GM18505 (cell line): ENCODE results near the gene PEBP1.
"Not testable (repeated sequence)": the region's sequence is repeated elsewhere in the genome, so short reads cannot be mapped to it uniquely, and the experiment has no call there.

Experiments
- ATAC-seq: cut with Tn5 transposase; IDR thresholded peaks from one replicate; pipeline ENCODE4 v1.9.1; 2021; ENCODE audit not compliant: unreplicated experiment
- POLR2A ChIP-seq: IDR thresholded peaks from 4 replicates; pipeline ENCODE4 v1.6.1; 2011; ENCODE audit warnings: borderline replicate concordance; ENCODE audit not compliant: insufficient read depth, insufficient read length; ENCODE audit errors: extremely low read depth

PEBP1 gene

DNA sequence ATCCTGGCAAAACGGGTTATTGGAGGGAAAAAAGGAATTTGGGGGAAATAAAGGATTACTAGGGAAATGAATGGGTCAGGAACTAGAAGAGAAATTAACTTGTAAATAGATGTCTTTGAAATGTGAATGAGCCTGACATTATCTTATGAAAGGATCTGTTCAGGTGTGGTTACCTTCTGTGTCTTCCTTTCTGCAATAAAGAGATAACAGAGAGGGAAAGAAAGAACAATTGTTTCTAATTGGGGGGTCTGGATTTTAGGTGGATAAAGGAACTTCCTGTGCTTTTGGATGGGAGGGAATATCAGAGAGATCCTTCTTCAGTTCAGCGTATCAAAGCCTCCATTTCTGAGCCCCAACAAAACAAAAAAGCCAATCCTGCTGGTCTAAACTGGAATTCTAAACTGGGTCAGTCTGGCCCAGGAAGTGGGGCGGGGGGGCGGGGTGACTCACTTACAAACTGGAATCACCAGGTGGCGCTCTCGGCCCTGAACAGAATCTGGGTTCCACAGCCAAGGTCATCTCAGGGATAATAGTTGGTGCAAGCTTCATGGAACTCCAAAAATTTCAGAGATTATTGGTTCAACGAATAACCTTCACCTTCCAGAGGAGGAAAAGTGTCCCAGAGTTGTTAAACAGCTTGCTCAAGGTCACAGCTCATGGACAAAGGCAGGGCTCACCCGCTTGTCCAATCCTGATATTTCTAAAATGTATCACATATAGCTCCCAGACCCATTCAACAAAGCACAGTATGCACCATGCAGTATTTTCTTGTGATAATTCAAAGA lies 15.2 kb upstream of the PEBP1 start:
- ATAC-seq: no peak
- TF ChIP-seq POLR2A: no peak

DNA sequence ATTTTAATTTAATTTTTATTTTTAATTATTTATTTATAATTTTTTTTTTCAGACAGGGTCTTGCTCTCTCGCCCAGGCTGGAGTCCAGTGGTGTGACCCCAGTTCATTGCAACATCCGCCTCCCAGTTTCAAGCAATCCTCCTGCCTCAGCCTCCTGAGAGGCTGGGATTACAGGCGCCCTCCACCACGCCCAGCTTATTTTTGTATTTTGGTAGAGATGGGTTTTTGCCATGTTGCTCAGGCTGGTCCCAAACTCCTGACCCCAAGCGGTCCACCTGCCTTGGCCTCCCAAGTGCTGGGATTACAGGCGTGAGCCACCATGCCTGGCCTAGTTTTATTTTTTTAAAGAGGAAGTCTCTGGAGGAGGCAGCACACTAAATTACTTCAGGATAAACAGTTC lies 13.7 kb upstream of the PEBP1 start:
- no peak for TF ChIP-seq POLR2A
- no peak for ATAC-seq

DNA sequence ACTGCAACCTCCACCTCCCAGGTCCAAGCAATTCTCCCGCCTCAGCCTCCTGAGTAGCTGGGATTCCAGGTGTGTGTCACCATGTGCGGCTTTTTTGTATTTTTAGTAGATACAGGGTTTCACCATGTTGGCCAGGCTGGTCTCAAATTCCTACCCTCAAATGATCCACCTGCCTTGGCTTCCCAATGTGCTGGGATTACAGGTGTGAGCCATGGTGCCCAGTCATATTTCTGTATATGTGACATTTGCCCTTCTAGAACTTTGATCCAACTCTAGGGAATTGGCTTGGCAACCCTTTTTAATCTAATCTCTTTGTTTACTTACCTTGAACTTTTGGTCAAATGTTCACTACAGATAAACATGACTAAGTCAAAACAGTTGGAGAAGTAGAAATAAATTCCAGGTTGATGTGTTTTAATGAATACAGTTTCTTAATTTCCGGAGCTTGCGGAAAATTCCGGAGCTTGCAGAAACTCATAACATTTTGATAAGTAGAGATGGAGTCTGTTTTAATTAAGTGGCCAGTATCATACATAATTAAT lies 11.5 kb upstream of the PEBP1 start:
- no peak for ATAC-seq
- TF ChIP-seq POLR2A: no peak

DNA sequence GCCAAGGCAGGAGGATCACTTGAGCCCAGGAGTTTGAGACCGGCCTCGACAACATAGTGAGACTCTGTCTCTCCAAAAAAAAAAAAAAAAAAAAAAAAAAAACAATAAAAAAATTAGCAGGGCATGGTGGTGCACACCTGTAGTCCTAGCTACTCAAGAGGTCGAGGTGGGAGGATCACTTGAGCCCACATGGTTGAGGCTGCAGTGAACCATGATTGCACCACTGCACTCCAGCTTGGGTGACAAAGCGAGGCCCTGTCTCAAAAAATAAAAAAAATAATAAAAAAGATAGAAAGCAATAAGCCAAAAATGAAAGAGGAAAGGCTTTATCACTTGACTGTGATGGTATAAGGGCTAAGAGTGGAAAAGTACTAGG lies 10.2 kb upstream of the PEBP1 start:
- no peak for ATAC-seq
- no peak for TF ChIP-seq POLR2A

DNA sequence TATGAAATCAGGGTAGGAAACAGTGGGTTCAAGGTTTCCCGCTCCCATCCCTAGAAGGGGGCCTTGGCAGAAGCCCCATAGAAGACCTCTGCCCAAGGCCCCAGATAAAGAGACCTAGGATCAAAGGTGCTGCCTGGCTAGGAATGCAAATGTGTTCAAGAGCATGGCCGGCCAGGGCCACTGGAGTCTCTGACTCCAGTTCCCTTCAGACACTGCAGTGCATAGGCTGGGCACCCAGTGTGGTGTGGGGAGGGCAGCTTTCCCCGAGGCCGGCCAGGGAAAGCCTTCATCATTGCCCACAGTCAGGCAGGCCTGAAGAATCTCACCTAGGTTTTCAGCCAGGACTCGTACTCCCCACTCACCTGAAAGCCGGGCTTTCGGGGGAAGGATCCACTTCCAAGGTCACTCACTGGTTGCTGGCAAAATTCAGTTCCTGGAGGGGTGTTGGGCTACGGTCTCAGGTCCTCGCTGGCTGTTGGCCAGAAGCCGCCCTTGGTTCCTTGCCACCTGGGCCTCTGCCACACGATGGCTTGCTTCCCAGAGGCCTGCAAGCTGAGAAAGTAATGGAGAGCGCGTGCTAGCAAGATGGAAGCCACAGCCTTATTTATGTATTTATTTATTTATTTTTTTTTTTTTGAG lies 9.7 kb upstream of the PEBP1 start:
- TF ChIP-seq POLR2A: no peak
- ATAC-seq: no peak

DNA sequence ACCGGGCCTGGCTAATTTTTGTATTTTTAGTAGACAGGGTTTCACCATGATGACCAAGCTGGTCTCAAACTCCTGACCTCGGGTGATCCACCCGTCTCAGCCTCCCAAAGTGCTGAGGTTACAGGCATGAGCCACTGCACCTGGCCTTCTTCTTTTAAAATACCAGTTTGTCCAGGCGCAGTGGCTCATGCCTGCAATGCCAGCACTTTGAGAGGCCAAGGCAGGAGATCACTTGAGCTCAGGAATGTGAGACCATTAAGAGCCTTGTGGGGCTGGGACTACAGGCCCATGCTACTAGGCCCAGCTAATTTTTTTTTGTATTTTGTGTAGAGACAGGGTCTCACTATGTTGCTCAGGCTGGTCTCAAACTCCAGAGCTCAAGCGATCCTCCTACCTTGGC lies 8.1 kb upstream of the PEBP1 start:
- TF ChIP-seq POLR2A: no peak
- no peak for ATAC-seq

DNA sequence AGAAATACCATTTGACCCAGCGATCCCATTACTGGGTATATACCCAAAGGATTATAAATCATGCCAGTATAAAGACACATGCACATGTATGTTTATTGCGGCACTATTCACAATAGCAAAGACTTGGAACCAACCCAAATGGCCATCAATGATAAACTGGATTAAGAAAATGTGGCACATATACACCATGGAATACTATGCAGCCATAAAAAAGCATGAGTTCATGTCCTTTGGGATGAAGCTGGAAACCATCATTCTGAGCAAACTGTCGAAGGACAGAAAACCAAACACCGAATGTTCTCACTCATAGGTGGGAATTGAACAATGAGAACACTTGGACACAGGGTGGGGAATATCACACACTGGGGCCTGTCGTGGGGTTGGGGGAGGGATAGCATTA lies 6.5 kb upstream of the PEBP1 start:
- not testable (repeated sequence) for ATAC-seq

DNA sequence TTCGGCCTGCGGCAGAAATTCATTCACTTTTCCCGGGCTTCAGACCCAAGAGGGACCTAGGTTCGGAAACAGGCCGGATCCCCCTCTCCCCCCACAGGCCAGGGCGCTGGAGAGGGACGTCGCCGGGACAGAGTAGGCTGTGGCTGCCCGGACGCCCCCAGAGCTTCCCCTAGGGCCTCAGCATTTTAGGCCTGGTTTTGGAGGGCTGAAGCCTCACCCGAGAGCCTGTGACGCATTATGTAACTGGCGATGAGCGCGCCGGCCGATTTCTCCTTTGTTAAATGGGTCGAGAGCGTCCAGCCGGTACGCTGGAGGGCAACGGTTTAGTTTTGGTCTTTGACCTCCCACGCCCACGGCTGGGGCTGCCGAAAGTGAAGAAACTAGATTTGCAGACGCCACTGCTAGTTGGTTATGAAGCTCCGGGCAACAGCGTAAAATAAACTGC lies 657 bp downstream of the PEBP1 start:
- ATAC-seq: peak; percentile 27
- TF ChIP-seq POLR2A: no peak

DNA sequence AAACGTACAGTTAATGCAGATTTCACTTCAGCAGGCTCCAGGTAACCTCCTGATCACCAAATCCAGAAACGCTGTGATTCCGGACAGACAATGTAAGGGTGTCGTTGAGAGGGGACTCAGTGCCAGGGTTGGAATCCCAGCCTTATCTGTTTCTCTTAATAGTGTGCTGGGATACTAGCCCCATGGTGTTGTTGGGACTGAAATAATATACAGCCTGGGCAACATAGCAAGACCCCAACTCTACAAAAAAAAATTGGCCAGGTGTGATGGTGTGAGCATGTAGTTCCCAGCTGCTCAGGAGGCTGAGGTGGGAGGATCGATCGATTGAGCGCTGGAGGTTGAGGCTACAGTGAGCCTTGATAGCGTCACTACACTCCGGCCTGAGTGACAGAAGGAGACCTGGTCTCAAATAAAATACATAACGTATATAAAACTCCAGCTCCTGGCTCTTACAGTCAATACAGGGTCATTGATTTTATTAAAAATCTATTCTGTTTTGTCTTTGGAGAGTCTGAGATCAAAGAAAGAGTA lies 1.3 kb downstream of the PEBP1 start:
- TF ChIP-seq POLR2A: no peak
- ATAC-seq: no peak

DNA sequence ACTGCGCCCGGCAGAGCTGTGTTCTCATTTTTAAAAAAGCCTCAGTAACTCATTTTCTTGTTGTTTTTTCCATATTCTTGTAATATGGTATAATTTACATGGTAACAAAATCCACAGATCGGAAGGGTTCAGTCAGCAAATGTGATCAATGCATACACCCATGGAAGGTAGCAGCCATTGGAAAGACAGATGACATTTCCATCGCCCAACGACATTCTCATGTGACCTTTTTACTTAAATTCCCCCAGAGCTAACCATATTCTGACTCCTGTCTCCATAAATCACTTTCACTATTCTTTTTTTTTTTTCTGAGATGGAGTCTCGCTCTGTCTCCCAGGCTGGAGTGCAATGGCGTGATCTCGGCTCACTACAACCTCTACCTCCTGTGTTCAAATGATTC lies 4.9 kb downstream of the PEBP1 start:
- ATAC-seq: no peak
- no peak for TF ChIP-seq POLR2A

DNA sequence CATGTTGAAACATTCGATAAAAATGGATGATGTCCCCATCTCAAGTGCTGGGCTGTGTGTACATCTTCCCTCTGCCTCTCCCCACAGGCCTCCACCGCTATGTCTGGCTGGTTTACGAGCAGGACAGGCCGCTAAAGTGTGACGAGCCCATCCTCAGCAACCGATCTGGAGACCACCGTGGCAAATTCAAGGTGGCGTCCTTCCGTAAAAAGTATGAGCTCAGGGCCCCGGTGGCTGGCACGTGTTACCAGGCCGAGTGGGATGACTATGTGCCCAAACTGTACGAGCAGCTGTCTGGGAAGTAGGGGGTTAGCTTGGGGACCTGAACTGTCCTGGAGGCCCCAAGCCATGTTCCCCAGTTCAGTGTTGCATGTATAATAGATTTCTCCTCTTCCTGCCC lies 8.6 kb downstream of the PEBP1 start:
- no peak for ATAC-seq
- TF ChIP-seq POLR2A: no peak

DNA sequence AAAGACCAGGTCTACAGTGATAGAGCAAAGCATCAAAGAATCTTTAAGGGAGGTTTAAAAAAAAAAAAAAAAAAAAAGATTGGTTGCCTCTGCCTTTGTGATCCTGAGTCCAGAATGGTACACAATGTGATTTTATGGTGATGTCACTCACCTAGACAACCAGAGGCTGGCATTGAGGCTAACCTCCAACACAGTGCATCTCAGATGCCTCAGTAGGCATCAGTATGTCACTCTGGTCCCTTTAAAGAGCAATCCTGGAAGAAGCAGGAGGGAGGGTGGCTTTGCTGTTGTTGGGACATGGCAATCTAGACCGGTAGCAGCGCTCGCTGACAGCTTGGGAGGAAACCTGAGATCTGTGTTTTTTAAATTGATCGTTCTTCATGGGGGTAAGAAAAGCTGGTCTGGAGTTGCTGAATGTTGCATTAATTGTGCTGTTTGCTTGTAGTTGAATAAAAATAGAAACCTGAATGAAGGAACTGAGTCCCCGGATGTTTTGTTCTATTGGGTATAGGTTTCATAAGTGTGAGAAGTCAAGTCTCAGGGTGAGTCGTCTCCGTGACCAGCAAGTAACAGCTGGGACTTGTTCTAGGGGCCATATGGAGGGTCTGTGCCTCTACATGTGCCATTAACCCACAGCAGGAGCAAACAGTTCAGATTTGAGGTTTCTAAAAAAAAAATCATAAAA lies 9.3 kb downstream of the PEBP1 start:
- TF ChIP-seq POLR2A: no peak
- ATAC-seq: no peak

DNA sequence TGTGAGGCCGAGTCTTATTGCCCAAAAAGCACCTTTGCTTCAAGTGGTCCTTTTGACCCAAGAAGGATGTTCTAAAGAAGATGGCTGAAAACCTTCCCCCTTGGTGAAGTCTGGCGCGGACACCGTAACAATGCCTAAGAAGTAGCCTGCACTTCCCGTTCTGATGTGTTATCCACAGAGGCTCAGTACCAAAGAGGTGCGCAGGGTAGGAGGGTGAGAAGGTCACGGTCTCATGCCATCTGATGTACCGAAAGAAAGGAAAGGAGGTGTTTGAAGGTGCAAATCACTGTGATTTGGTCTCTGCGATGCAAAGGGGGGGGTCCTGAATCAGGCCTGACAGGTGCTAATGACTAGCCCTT lies 9.9 kb downstream of the PEBP1 start:
- ATAC-seq: no peak
- TF ChIP-seq POLR2A: no peak

DNA sequence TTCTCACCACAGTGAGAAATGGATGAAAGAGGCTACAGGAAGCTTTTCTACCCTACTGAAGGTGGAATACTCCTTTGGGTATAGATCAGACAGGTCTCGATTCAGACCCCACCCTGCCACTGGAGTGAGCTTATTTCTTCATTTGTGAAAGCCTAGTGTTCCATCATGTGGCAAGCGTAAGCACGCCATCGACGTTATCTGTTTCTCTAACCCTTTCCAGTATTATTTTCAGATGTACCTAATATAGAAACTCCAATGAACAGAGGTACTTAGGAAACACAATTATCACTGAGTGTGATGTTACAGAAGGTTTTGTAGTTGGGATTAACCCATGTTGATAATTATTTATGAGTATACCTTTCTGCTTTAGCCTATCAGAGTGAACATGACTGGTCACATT lies 12.4 kb downstream of the PEBP1 start:
- ATAC-seq: no peak
- no peak for TF ChIP-seq POLR2A
